NAMALWA (cell line): ENCODE data around the gene RGS4.
"Not testable (repeated sequence)": the region's sequence is repeated elsewhere in the genome, so short reads cannot be mapped to it uniquely, and the experiment has no call there.

Source experiments
- DNase-seq: peaks from one replicate; pipeline ENCODE4 v3.0.0-alpha.2; 2015; ENCODE audit warnings: low spot score

RGS4 gene

GRCh38 chr1:163068716-163069115 lies 445 bp upstream of the RGS4 start:
- DNase-seq: no peak

GRCh38 chr1:163069655-163070277 lies 605 bp downstream of the RGS4 start:
- DNase-seq: no peak

DNA sequence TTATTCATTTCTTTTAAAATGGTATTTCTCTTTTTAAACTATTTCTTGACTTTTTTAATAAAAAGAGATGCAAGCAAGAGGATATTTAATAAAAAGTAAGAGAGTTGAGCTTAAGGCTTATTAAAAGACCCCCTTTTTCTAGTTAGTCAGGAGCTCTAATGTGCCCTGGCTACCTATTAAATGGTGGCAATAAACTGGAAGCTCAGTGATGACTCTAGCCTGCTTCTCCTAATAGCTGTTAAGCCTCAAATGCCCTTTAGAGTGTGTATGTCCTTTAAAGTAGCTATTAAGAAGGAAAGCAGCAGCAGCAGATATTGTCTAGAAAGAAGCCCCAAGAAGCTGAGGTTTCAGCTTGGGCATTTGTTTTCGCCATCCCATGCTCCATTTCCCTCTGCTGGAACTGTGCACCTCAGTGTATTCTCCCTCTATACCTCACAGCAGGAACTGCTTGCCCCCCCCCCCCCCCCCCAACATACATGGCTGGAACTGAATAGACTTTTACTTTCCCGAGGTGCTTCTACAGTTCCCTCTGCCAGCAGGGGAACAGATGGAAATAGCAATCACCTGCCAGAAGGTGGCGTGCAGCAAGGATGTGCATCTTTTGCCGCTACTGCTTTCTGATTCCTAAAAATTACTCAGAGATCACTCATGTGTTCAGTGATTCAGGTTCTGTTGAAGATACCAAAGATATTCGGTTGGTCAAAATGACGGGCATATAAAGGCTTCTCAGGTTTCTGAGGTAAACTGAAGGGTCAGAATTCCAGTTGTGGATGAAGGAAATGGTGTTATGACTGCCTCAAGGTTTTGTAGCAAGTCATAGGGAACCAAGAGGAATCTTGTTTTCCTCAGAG lies 2.5 kb downstream of the RGS4 start:
- DNase-seq: peak; percentile 75

DNA sequence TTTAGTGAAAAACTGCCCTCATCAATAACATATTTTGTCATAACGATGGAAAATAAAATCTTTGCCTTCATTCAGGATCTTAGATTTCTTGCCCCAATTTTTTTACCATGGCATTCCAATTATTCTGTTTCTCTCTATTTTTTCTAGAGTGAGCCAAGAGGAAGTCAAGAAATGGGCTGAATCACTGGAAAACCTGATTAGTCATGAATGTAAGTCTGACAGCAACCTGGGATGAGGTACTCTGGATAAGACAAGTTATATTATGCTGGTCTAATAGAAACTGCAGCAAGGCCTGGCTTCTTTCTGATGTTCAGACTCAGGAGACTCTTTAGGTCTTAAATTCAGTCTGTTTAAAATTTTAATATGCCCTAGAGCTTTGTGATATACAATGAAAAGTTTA lies 3.5 kb downstream of the RGS4 start:
- no peak for DNase-seq

DNA sequence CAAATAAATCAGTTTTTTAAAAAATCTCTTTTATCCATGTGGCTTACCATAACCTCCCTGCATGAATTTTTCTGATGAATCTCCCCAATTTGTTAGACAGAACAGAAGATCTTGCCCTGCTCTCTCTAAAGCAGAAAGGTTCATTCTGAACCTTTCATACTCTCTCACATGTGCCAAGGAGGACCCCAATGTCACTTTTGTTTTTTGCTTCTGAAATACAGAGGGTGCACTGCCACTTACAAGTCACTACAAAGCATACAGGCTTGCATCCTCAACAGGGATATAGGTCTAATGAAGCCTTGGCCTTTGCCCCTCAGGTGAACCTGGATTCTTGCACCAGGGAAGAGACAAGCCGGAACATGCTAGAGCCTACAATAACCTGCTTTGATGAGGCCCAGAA lies 4.8 kb downstream of the RGS4 start:
- no peak for DNase-seq

GRCh38 chr1:163074716-163075284 lies 5.6 kb downstream of the RGS4 start:
- DNase-seq: no peak

- DNase-seq: no peak
These were observed 6.9 kb downstream of the RGS4 start for GRCh38 chr1:163076044-163076443.

DNA sequence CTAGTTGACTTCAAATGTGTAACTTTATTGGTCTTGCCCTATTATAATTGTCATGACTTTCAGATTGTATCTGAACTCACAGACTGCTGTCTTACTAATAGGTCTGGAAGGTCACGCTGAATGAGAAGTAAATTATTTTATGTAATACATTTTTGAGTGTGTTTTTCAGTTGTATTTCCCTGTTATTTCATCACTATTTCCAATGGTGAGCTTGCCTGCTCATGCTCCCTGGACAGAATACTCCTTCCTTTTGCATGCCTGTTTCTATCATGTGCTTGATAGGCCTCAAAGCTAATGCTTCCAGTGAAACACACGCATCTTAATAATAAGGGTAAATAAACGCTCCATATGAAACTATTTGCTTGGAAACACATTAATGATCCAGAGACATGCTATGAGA lies 7.3 kb downstream of the RGS4 start:
- no peak for DNase-seq

- DNase-seq: no peak
These were observed 8.0 kb downstream of the RGS4 start for GRCh38 chr1:163076981-163077761.

- no peak for DNase-seq
These were observed 13.8 kb downstream of the RGS4 start for GRCh38 chr1:163082971-163083370.

DNA sequence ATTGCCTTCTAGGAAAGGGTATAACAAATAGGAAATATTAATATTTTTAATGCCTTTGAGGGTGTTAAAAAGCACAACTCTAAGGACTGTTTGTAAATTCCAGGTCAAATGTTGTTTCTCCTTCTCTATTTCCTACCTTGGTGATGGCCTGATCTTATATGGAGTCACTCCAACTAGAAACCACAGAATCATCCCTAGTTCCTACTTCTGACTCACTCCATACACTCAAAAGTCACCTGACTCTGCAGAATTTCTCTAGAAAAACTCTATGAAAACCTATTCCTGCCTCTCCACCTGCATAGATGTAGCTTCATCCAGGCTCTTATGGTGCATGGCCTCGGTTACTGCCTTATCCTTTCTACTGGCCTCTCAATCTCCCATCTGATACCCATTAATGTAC lies 14.5 kb downstream of the RGS4 start:
- no peak for DNase-seq

GRCh38 chr1:163084330-163084729 lies 15.2 kb downstream of the RGS4 start:
- DNase-seq: no peak

DNA sequence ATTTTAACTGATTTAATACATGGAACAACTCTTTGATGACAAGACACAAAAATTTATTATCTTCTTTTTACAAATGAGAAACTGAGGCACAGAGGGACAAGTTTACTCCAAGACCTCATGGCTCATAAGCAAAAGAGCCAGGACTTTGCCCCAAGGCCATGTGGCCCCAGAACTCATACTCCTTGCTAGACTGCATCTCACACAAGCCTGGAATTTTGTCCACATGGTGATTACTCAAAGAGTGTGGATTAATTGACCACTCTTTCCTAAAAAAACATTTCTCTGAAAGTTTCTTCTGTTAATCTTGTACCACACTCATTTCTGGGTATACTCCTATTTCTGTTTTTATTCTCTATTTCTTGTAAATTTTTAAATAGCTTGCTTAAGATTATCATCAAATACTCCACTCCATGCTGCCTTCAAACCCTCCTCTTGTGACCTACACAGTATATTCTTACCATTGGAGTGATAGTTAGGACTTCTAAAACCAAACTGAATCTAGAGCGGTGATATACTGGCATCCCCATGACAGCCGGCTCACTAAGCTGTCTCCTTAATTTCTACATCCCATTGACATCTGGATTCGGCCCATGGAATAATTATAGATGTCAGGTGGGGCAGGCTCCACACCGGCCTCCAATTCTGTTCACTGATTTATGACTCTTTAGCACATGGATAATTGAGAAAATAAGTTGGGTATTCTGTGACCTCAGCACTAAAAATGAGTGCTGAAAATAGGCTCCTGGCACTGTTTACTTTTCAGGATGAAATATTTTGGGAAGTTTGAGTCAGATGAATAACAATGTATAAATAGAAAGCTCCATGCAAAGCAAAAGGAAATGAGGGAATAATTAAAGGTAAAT lies 16.1 kb downstream of the RGS4 start:
- no peak for DNase-seq

- no peak for DNase-seq
These were observed 16.7 kb downstream of the RGS4 start for GRCh38 chr1:163085904-163086268.

GRCh38 chr1:163089117-163089516 lies 20.0 kb downstream of the RGS4 start:
- DNase-seq: not testable (repeated sequence)

- DNase-seq: no peak
These were observed 21.3 kb downstream of the RGS4 start for GRCh38 chr1:163090321-163090945.

DNA sequence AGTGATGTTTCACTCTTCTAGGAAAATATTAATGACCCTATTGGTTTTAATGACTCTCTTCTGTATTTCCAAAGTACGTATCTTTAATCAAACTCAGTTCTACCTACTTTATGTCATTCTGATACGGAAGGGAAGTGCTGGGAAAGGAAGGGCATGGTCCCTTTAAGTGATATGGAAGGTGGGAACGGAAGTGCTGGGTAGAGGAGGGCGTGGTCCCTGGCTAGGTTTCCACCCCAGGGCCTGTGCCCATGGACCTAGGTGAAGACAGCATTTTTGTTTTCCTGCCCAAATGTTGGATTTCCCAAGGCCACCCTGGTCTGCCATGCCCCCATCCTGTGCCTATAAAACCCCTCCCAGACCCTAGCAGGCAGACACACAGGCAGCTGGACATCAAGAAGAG lies 24.0 kb downstream of the RGS4 start:
- no peak for DNase-seq

GRCh38 chr1:163093579-163093978 lies 24.4 kb downstream of the RGS4 start:
- no peak for DNase-seq

- DNase-seq: no peak
These were observed 25.0 kb downstream of the RGS4 start for GRCh38 chr1:163094182-163094581.

DNA sequence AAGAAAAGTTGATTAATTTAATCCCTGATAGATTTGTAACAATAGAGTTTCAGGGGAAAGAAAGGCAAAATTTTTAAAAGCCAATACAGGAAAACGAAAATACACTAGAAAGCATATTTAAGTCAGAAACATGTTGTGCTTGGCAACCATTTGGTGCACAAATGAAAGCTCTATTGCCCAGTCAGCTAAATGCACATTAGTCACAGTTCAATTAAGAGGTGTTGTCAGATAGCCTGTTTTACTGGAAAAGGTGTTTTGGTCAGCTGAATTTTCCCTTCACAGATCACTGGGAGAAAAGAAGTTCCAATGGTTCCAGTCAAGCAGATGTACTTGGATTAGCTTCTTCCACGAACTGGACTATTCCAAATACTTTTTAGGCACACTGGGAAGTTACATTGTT lies 25.4 kb downstream of the RGS4 start:
- DNase-seq: no peak

GRCh38 chr1:163095213-163095612 lies 26.1 kb downstream of the RGS4 start:
- DNase-seq: no peak
